ENCODE results near the gene SLC44A1. TPM values are rescaled to one million over a fixed set of nuclear protein-coding genes. Genes with fewer than 3 reads are reported as not detected.

Gene SLC44A1
- total RNA-seq, 4 donors from 2014 or later: 25.7 to 37.8 (median 28.3) TPM

- Histone ChIP-seq H3K9me3 (no peaks in the 10 kb centered on the region), H3K27me3 (no peaks in the 10 kb centered on the region), H3K4me3 (no peak overlapping the region), H3K27ac (replicated peaks in 1 of 4) (peak overlapping the region; percentile 38 to 51 (median 45)), H3K4me1 (peaks cover 14 to 26% (median 24%) of the 10 kb centered on the region in 4 donors), H3K36me3 (peaks cover 0 to 16% (median 12%) of the 10 kb centered on the region in 4 donors)
- TF ChIP-seq POLR2A (IDR thresholded peaks at IDR 0.05; ENCODE audit: low read depth) (no peak), CTCF (IDR thresholded peaks at IDR 0.05) (no peak), POLR2AphosphoS5 (IDR thresholded peaks at IDR 0.05) (peak in 1 of 2 donors; percentile 25), EP300 (IDR thresholded peaks at IDR 0.05) (no peak)
- WGBS: 69% methylated on average over 2 of the region's 2 CpGs
- no peak for DNase-seq (ENCODE audit: extremely low spot score)
- intact Hi-C loops (cut with DNase I): no loop called here
These were observed 52.4 kb downstream of the SLC44A1 start for GRCh38 chr9:105296877-105297287.

GRCh38 chr9:105297442-105298075, 53.1 kb downstream of the SLC44A1 start:
- no peak for DNase-seq (ENCODE audit: extremely low spot score)
- Histone ChIP-seq H3K4me1 (peaks cover 13 to 20% (median 18%) of the 10 kb centered on the region in 4 donors), H3K4me3 (no peak overlapping the region), H3K36me3 (peaks cover 0 to 16% (median 12%) of the 10 kb centered on the region in 4 donors), H3K27me3 (no peaks in the 10 kb centered on the region), H3K27ac (replicated peaks in 1 of 4) (peak overlapping the region; percentile 38 to 51 (median 45)), H3K9me3 (no peaks in the 10 kb centered on the region)
- no peak for TF ChIP-seq EP300 (IDR thresholded peaks at IDR 0.05)
- intact Hi-C loops (cut with DNase I): loop anchor here (2.0 kb wide), 2 partner anchors 33 to 49 kb away; no protein-coding TSS in a partner anchor
- 89% methylated on average over 14 of the region's 14 CpGs for WGBS

- Histone ChIP-seq H3K4me1 (peaks cover 13 to 17% (median 13%) of the 10 kb centered on the region in 4 donors), H3K36me3 (peaks cover 0 to 22% (median 12%) of the 10 kb centered on the region in 4 donors), H3K27me3 (no peaks in the 10 kb centered on the region), H3K9me3 (no peaks in the 10 kb centered on the region), H3K27ac (replicated peaks in 1 of 4) (no peak overlapping the region), H3K4me3 (no peak overlapping the region)
- 86% methylated on average over 7 of the region's 7 CpGs for WGBS
- DNase-seq (ENCODE audit: extremely low spot score): no peak
- intact Hi-C loops (cut with DNase I): loop anchor here (2.0 kb wide), 2 partner anchors 31 to 51 kb away; no protein-coding TSS in a partner anchor
- no peak for TF ChIP-seq CTCF (IDR thresholded peaks at IDR 0.05)
- peak in 1 of 2 donors; percentile 25 for TF ChIP-seq POLR2AphosphoS5 (IDR thresholded peaks at IDR 0.05)
- no peak for TF ChIP-seq EP300 (IDR thresholded peaks at IDR 0.05)
- no peak for TF ChIP-seq POLR2A (IDR thresholded peaks at IDR 0.05; ENCODE audit: low read depth)
These were observed 54.9 kb downstream of the SLC44A1 start for GRCh38 chr9:105299190-105299854.

GRCh38 chr9:105302728-105303127, 58.3 kb downstream of the SLC44A1 start:
- TF ChIP-seq CTCF (IDR thresholded peaks at IDR 0.05) (no peak), POLR2A (IDR thresholded peaks at IDR 0.05; ENCODE audit: low read depth) (no peak), POLR2AphosphoS5 (IDR thresholded peaks at IDR 0.05) (no peak), EP300 (IDR thresholded peaks at IDR 0.05) (no peak)
- peaks cover 0 to 22% (median 12%) of the 10 kb centered on the region in 4 donors for H3K36me3 ChIP-seq
- intact Hi-C loops (cut with DNase I): no loop called here

GRCh38 chr9:105305856-105306255, 61.4 kb downstream of the SLC44A1 start:
- no peaks in the 10 kb centered on the region for H3K27me3 ChIP-seq
- WGBS: 73% methylated on average over 1 of the region's 1 CpG
- DNase-seq (ENCODE audit: extremely low spot score): no peak

More at GRCh38 chr9:105302728-105303127, 58.3 kb downstream of the SLC44A1 start:
- WGBS: 96% methylated on average over 2 of the region's 2 CpGs
- no peaks in the 10 kb centered on the region for H3K9me3 ChIP-seq
- H3K27ac ChIP-seq (replicated peaks in 1 of 4): no peak overlapping the region
- DNase-seq (ENCODE audit: extremely low spot score): no peak
- H3K27me3 ChIP-seq: no peaks in the 10 kb centered on the region
- H3K4me3 ChIP-seq: no peak overlapping the region
- H3K4me1 ChIP-seq: peaks cover 0 to 6% (median 3%) of the 10 kb centered on the region in 4 donors

More at GRCh38 chr9:105305856-105306255, 61.4 kb downstream of the SLC44A1 start:
- H3K9me3 ChIP-seq: no peaks in the 10 kb centered on the region
- TF ChIP-seq POLR2AphosphoS5 (IDR thresholded peaks at IDR 0.05) (no peak), EP300 (IDR thresholded peaks at IDR 0.05) (no peak), CTCF (IDR thresholded peaks at IDR 0.05) (no peak), POLR2A (IDR thresholded peaks at IDR 0.05; ENCODE audit: low read depth) (no peak)
- H3K36me3 ChIP-seq: peaks cover 0 to 7% (median 2%) of the 10 kb centered on the region in 4 donors
- no peak overlapping the region for H3K4me3 ChIP-seq
- H3K4me1 ChIP-seq: peaks cover 0 to 20% (median 9%) of the 10 kb centered on the region in 4 donors
- H3K27ac ChIP-seq (replicated peaks in 1 of 4): no peak overlapping the region
- intact Hi-C loops (cut with DNase I): no loop called here

All from esophagus muscularis mucosa (tissue), 4 donors.